Stimulated activated CD4-positive, alpha-beta T cell treated with anti-CD3 and anti-CD28 coated beads, Interleukin-1b, Interleukin-23, amount 100 ng/mL, for 24 hours (primary cell): Measurements from ENCODE around the gene TSPAN15.

Experiments used
- DNase-seq, 4 experiments: peaks; one replicate each; pipeline ENCODE4 v3.0.0-alpha.2; 2020; ENCODE audit warnings: low read depth in 4 of 4, low spot score in 1 of 4

TSPAN15 gene

DNA sequence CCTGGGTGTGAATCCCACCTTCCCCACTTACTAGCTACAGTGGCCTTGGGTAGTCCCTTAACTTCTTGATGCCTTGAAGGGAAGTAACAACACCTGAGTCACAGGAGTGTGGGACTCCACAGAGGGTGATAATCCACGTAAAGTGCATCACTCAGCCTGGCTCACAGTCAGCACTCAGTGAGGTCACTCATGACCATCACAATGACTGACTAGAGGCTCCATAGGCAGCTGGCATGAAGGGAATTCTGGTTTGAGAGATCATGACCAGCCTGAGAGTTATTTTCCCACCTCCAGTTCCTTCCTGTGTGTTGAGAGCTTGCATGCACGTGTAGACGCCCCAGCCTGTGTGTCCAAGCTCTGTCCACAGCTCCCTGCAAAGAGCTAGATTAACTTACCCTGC is 87.2 kb downstream of the TSPAN15 start:
- no peak for DNase-seq

DNA sequence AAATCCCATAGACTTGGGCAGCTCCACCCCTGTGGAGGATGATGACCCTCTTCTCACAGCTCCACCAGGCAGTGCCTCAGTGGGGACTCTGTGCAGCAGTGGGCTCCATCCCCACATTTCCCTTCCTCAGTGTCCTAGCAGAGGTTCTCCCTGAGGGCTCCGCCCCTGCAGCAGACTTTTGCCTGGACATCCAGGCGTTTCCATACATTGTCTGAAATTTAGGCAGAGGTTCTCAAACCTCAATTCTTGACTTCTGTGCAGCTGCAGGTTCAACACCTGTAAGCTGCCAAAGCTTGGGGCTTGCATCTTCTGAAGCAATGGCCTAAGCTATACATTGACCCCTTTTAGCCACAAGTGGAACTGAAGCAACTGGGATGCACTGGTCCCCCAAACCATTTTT is 90.2 kb downstream of the TSPAN15 start:
- DNase-seq: no peak

DNA sequence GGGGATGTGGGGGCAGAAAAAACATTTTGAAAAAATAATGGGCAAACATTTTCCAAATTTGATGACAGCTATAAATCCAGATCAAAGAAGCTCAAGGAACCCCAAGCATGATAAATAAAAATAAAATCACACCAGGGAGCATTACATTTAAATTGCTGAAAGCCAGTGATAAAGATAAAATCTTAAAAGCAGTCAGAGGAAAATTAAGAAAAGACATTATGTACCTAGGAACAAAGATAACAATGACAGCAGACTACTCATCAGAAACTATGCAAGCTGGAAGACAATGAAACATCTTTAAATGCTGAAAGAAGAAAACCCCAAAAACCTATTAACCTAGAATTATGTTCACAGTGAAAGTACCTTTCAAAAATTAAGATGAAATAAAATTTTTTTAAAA is 98.7 kb downstream of the TSPAN15 start:
- no peak for DNase-seq

DNA sequence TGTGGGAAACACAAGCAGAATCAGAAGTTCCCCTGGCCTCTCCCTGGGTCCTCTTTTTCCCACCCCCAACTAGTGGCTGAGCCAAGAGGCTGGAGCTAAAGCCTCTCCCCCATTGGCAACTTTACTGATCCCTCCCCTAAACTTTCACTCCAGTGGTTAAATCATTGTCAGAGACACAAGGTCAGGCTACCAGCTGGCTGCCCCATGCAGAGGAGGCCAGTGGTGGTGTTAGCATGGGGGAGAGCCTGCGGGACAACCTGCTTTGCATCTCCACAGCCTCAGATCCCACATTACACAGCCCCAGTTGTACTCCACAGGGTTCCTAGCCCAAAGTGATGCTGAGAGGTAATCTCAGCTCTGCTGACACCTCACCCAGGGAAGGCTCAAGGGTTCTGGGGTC is 101.0 kb downstream of the TSPAN15 start:
- no peak for DNase-seq

DNA sequence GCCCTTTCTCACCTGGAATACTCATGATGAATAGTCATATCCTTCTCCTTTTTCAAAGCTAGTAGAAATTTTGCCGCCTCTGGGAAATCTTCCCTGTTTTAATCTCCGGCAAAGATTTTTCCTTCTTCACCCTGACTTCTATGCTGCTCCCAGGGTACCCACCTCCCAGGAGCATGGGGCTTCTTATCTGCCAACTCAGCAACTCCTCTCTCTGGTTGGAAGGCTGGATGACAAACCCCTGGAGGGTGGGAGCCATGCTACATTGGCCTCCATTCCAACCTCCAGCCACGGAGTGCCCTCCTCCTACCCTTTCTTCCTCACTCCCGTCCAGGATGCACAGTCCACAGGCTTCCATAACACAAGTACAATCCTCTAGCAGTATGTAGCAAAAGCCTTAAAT is 102.1 kb downstream of the TSPAN15 start:
- DNase-seq: no peak

DNA sequence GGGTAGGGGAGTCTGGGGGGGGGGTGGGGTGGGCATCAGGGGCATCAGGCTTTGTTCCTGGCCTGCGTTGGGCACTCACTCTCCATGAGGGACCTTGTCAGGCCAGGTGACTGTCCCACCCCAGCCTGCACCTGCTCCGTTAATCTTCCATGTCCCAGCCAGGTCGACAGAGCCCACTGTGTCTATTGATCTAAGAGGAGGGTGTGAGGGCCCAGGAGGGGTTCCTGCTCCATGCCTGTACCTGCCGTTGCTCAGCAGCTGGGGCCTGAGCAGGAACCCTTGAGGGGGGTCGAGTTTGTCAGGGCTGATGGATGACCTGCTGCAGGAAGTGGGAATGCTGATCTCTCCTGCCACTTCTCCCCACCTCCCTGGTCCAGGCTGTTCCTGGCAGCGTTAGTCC is 103.3 kb downstream of the TSPAN15 start:
- DNase-seq: no peak
